Loucy (cell line): ENCODE data around the gene MST1R.

ENCODE experiments used
- H2AFZ ChIP-seq: fragments of 200-600 bp; sonication (generic); 2 replicates; pipeline ENCODE4 v1.6.0; 2016; ENCODE audit warnings: antibody characterized with exemption, mild to moderate bottlenecking, low read length, moderate library complexity
- H3F3A ChIP-seq: fragments of 200-600 bp; 2 replicates; pipeline ENCODE4 v1.6.0; 2016; ENCODE audit warnings: antibody characterized with exemption, low read depth, mild to moderate bottlenecking
- H3K27me3 ChIP-seq: fragments of 200-600 bp; sonication (generic); 2 replicates; pipeline ENCODE4 v1.6.1; 2014; ENCODE audit warnings: low read length, mild to moderate bottlenecking; ENCODE audit not compliant: insufficient read depth, poor library complexity, severe bottlenecking
- H3K36me3 ChIP-seq: fragments of 200-600 bp; sonication (generic); 2 replicates; pipeline ENCODE4 v1.6.1; 2016; ENCODE audit warnings: low read length; ENCODE audit not compliant: insufficient read depth
- H3K4me1 ChIP-seq: fragments of 200-600 bp; sonication (generic); 2 replicates; pipeline ENCODE4 v1.5.1; 2014; ENCODE audit warnings: low read length, mild to moderate bottlenecking; ENCODE audit not compliant: insufficient read depth, poor library complexity, severe bottlenecking
- H3K4me2 ChIP-seq: fragments of 200-600 bp; sonication (generic); 2 replicates; pipeline ENCODE4 v1.6.0; 2014; ENCODE audit warnings: antibody characterized with exemption, low read length, low read depth, mild to moderate bottlenecking; ENCODE audit not compliant: poor library complexity, severe bottlenecking
- H3K4me3 ChIP-seq: fragments of 200-600 bp; sonication (generic); 2 replicates; pipeline ENCODE4 v1.5.1; 2014; ENCODE audit warnings: low read length, mild to moderate bottlenecking, mixed read lengths; ENCODE audit not compliant: poor library complexity, severe bottlenecking
- H3K79me2 ChIP-seq: fragments of 200-600 bp; sonication (generic); 2 replicates; pipeline ENCODE4 v1.6.1; 2014; ENCODE audit warnings: low read length; ENCODE audit not compliant: insufficient read depth
- H3K9ac ChIP-seq: fragments of 200-600 bp; sonication (generic); 2 replicates; pipeline ENCODE4 v1.6.0; 2014; ENCODE audit warnings: mild to moderate bottlenecking, low read depth, low read length, moderate library complexity; ENCODE audit not compliant: poor library complexity, severe bottlenecking
- H3K9me2 ChIP-seq: fragments of 200-600 bp; sonication (generic); replicated peaks from 2 replicates; pipeline ENCODE4 v1.6.1; 2016; ENCODE audit warnings: low read depth, low read length, mixed read lengths
- H3K9me3 ChIP-seq: fragments of 200-600 bp; sonication (generic); 2 replicates; pipeline ENCODE4 v1.6.1; 2014; ENCODE audit warnings: mild to moderate bottlenecking, antibody characterized with exemption, low read length, low read depth; ENCODE audit not compliant: insufficient read depth
- H4K20me1 ChIP-seq: fragments of 200-600 bp; sonication (generic); 2 replicates; pipeline ENCODE4 v1.6.0; 2014; ENCODE audit warnings: antibody characterized with exemption, low read length, mild to moderate bottlenecking; ENCODE audit not compliant: insufficient read depth, poor library complexity, severe bottlenecking
- EZH2phosphoT487 ChIP-seq: fragments of 200-600 bp; IDR thresholded peaks from 2 replicates; pipeline ENCODE4 v1.6.1; 2018; ENCODE audit warnings: antibody characterized with exemption, mild to moderate bottlenecking, moderate library complexity, borderline replicate concordance
- TF ChIP-seq, protein P1 (sequence below): fragments of 200-600 bp; sonication (generic); conservative IDR thresholded peaks from 2 replicates; pipeline ENCODE4 v1.5.1; 2014; ENCODE audit warnings: mild to moderate bottlenecking, antibody characterized with exemption, low read length

MST1R gene

DNA sequence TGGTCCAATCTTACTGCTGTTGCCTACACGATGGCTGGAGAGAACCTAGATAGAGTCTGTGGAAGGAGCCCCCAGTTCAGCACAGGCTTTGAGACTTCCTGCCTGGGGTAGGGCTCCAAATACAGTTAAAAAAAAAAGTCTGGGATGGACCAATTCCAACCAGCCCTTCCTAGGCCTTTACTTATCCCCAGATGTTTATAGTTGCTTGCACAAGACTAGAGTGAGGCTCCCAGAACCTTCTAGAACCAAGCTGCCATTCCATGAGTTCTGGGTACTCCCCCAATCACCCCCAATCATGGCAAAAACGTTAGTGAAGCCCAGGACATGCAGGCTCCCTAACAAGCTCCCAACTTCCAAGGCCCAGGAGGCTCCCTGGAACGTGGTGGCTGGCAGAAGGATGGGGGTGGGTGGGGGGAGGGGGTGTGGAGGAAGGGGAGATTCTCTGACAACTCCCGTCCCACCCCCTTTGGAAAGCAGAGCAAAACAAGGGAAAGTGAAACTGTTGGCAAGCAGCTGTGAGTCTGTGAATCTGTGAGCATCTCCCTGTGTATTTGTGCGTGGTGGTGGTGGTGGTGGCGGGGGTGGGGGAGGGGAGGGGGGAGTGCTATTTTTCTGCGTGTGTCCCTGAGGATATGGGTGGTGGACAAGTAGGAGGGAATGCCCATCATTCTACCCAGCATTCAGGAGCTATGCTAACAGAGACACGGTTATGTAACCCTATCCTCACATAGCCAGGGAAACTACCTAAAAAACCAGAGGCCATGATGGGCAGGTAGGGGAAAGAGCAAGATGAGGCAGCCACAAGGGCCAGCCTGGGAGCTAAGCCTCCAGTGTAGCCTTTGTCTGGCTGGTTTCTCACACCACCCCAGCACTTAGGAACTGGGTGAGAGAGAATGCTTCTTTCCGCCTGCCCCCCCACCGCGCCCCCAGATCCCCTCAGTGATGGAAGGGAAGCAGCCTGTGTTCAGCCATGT is 2.0 kb downstream of the MST1R start:
- no peaks in the 10 kb centered on the region for H3K36me3 ChIP-seq
- H3K27me3 ChIP-seq: no peaks in the 10 kb centered on the region
- H3K4me2 ChIP-seq: no peak overlapping the region
- no peak overlapping the region for H3K4me3 ChIP-seq
- no peak overlapping the region for H3K9ac ChIP-seq
- H3F3A ChIP-seq: no peaks in the 10 kb centered on the region
- H2AFZ ChIP-seq: no peak overlapping the region
- no peaks in the 10 kb centered on the region for H3K79me2 ChIP-seq
- TF ChIP-seq EZH2phosphoT487: no peak
- TF ChIP-seq, protein P1, sequence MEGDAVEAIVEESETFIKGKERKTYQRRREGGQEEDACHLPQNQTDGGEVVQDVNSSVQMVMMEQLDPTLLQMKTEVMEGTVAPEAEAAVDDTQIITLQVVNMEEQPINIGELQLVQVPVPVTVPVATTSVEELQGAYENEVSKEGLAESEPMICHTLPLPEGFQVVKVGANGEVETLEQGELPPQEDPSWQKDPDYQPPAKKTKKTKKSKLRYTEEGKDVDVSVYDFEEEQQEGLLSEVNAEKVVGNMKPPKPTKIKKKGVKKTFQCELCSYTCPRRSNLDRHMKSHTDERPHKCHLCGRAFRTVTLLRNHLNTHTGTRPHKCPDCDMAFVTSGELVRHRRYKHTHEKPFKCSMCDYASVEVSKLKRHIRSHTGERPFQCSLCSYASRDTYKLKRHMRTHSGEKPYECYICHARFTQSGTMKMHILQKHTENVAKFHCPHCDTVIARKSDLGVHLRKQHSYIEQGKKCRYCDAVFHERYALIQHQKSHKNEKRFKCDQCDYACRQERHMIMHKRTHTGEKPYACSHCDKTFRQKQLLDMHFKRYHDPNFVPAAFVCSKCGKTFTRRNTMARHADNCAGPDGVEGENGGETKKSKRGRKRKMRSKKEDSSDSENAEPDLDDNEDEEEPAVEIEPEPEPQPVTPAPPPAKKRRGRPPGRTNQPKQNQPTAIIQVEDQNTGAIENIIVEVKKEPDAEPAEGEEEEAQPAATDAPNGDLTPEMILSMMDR: no peak
- no peaks in the 10 kb centered on the region for H4K20me1 ChIP-seq
- H3K9me2 ChIP-seq: no peaks in the 10 kb centered on the region
- peaks cover 6% of the 10 kb centered on the region for H3K4me1 ChIP-seq
- no peaks in the 10 kb centered on the region for H3K9me3 ChIP-seq

DNA sequence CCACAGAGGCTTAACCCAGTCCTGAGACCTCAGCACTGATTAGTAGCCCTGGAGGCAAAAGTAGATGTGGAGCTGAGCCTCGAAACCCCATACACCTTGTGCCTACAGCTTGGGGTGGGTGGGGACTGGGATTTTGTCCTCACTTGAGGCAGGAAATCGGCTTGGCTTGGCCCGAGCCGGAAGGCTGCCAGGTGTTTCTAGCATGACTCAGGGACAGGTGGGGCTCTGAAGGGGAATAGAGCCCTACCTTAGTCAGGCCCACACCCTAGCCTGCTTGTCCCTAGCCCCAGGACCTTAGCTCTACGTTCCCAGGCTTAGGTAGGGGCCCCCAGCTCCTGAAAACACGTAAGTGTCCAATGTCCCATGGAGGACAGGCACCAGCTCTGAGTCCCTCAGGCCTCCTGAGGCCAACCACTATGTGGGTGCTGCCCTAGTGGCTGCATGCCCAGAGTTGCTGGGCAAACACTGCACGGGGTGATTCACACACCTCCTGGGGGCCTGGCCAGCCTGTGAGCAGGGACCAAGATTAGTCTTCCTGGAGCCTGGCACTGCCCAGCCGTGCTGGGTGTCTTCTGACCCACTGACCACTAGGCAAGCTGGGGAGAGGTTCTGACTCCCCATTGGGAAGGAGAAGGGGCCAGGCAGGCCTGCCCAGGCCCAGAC is 3.1 kb downstream of the MST1R start:
- no peaks in the 10 kb centered on the region for H3K79me2 ChIP-seq
- no peak overlapping the region for H3K4me2 ChIP-seq
- no peaks in the 10 kb centered on the region for H3K4me1 ChIP-seq
- no peaks in the 10 kb centered on the region for H4K20me1 ChIP-seq
- no peaks in the 10 kb centered on the region for H3K27me3 ChIP-seq
- H3K4me3 ChIP-seq: no peak overlapping the region
- TF ChIP-seq EZH2phosphoT487: no peak
- TF ChIP-seq, protein P1: no peak
- H3K9me3 ChIP-seq: no peaks in the 10 kb centered on the region
- no peak overlapping the region for H2AFZ ChIP-seq
- no peaks in the 10 kb centered on the region for H3F3A ChIP-seq
- H3K9me2 ChIP-seq: no peaks in the 10 kb centered on the region
- H3K9ac ChIP-seq: no peak overlapping the region
- no peaks in the 10 kb centered on the region for H3K36me3 ChIP-seq

DNA sequence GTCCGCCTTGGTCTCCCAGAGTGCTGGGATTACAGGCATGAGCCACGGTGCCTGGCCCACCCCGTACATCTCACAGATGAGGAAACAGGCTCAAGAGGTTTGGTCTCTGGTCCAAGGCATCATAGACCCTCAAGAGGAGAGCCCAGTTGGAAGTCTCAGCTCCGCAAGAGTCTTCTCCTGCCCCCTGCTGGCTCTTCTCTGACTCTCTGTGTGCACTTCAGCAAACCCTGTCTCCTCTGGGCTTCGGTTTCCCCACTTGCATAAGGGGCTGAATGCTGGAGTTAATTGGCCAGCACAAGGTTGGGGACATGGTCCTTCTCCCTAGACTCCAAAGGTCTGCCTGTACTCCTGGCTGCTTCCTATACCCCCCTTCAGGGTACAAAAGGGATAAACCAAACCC is 3.9 kb downstream of the MST1R start:
- Histone ChIP-seq H3K79me2 (no peaks in the 10 kb centered on the region), H3K4me3 (no peak overlapping the region), H3K4me1 (no peaks in the 10 kb centered on the region), H3F3A (no peaks in the 10 kb centered on the region), H3K9me3 (no peaks in the 10 kb centered on the region), H3K4me2 (no peak overlapping the region), H3K9me2 (no peaks in the 10 kb centered on the region), H4K20me1 (no peaks in the 10 kb centered on the region), H3K9ac (no peak overlapping the region), H3K27me3 (no peaks in the 10 kb centered on the region), H3K36me3 (no peaks in the 10 kb centered on the region), H2AFZ (no peak overlapping the region)
- TF ChIP-seq EZH2phosphoT487: no peak
- TF ChIP-seq, protein P1: peak; percentile 68
